GM21717 (cell line): Measurements from ENCODE around the gene RAB3GAP1.
"Not testable (repeated sequence)": the region's sequence is repeated elsewhere in the genome, so short reads cannot be mapped to it uniquely, and the experiment has no call there.

Experiments used
- ATAC-seq: cut with Tn5 transposase; IDR thresholded peaks from one replicate; pipeline ENCODE4 v1.9.1; 2021; ENCODE audit warnings: mild to moderate bottlenecking, moderate library complexity; ENCODE audit not compliant: unreplicated experiment

The RAB3GAP1 gene

DNA sequence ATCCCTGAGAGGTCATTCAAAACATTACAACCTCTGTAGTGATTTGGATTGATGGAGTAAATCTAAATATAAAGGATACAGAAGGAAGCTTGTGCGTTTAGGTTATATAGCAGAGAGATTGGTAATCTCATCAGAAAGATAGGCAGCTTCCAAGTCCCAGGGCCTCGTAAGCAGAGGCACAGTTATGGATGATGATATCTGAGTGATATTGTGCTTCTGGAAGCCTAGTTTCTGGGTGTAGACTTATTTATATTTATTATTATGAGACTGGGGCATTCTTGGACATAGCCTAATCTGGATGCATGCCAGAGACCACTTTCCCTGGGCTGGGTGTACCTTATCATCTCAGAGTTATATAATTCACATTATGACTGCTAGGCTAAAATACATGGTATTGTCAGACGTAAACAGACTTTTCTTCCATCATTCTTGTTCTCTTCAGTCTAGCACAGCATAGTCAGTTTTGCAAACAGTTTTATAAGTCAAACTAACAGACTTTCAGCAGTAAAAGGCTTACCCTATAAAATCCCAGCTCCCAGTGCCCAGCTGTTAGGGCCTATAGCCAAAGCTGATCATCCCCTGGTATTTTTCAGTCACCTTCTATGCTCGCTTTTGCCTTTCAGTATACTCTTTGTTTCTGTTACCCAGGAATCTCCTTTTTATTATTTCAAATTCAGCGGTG is 47.9 kb downstream of the RAB3GAP1 start:
- no peak for ATAC-seq

DNA sequence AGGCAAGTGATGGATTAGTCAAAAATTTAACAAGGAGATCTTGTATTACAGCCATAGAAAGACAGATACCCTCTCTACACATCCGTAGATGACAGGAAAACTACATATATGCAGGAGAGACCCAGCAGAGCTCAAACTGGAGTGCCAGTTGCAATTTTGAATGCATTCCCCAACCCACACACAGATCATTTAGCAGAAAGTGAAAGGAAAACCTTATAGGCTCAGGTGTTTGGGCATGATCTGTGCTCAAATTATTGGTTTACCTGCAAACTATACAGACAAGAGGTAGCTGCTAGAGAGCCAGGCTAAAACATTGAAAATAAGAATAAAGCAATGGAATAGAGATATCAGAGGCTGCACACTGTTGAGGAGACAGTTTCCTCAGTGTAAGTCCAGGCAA is 51.8 kb downstream of the RAB3GAP1 start:
- ATAC-seq = no peak

DNA sequence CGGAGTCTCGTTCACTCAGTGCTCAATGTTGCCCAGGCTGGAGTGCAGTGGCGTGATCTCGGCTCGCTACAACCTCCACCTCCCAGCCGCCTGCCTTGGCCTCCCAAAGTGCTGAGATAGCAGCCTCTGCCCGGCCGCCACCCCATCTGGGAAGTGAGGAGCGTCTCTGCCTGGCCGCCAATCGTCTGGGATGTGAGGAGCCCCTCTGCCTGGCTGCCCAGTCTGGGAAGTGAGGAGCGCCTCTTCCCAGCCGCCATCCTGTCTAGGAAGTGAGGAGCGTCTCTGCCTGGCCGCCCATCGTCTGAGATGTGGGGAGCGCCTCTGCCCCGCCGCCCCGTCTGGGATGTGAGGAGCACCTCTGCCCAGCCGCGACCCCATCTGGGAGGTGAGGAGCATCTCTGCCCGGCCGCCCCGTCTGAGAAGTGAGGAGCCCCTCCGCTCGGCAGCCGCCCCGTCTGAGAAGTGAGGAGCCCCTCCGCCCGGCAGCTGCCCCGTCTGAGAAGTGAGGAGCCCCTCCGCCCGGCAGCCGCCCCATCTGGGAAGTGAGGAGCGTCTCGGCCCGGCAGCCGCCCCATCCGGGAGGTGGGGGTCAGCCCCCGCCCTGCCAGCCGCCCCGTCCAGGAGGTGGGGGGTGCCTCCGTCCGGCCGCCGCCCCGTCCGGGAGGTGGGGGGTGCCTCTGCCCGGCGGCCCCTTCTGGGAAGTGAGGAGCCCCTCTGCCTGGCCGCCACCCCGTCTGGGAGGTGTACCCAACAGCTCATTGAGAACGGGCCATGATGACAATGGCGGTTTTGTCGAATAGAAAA is 53.6 kb downstream of the RAB3GAP1 start:
- ATAC-seq = not testable (repeated sequence)

DNA sequence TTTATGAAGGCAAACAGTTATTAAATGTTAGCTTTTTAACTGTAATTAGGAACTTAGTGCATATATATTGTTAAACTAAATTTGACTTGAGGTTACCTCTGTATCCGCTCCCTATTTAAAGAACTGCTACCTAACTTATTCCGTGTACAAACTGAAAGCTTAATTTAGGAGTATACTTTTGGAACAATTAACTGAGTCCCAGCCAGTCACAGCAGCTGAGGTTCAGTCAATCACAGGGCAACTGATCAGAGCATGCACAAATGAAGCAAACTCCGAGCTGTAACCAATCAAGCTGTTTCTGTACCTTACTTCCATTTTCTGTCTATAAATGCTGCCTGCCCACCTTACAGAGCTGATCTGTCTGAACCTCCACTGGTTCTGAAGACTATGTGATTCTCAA is 61.2 kb downstream of the RAB3GAP1 start:
- ATAC-seq = no peak

DNA sequence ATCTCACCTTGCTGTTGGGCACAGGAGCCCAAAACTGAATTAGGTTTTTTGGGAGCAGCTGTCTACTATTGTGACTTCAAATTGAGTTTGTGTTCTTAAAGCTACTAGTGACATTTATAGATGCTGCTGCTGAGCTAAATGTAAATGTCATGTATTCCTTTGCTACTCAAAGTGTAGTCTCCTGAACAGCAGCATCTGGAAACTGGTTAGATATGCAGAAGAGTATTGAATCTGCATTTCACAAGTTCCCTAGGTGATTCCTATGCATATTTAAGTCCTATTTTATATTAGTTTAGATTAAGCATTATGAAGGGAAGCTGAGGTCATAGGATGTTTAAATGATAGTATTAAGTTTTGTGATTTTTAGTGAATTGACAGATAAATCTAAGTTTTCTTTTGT is 67.5 kb downstream of the RAB3GAP1 start:
- no peak for ATAC-seq

DNA sequence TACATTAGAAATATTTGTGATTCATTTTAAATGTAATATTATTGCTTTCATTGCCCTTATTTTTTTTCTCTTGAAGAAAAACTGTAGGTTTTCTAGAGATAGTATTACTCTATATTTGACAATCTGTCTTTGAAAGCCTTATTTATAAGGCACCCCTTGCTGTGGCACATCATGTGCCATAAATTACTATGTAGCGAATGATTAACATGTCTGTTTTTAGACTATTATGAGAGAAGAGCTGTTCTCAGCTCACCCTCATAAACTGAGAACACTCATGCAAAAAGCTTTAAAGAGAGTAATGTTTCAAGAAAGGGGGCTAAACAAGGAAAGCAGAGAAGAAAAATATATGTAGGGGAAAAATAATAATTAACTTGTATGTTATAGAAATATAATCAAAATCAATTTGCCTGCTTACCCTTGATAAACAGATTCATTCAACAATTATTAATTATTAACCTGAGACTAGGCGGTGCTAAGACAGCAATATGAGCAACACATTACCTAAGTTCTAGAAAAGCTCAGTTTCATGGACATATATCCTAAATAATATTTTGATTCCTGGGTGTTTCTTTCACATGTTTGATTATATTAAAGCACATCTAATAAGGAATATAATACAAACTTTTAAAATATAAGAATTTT is 69.0 kb downstream of the RAB3GAP1 start:
- no peak for ATAC-seq

DNA sequence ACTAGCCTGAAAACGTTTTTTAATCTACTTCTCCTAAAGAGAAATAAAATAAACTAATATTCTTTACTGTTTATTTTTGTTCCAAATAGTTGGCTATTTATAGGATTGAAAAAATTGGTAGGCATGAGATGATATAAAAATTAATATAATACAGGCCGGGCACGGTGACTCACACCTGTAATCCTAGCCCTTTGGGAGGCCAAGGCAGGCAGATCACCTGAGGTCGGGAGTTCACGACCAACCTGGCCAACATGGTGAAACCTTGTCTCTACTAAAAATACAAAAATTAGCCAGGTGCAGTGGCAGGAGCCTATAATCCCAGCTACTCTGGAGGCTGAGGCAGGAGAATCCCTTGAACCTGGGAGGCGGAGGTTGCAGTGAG is 69.6 kb downstream of the RAB3GAP1 start:
- ATAC-seq = not testable (repeated sequence)

DNA sequence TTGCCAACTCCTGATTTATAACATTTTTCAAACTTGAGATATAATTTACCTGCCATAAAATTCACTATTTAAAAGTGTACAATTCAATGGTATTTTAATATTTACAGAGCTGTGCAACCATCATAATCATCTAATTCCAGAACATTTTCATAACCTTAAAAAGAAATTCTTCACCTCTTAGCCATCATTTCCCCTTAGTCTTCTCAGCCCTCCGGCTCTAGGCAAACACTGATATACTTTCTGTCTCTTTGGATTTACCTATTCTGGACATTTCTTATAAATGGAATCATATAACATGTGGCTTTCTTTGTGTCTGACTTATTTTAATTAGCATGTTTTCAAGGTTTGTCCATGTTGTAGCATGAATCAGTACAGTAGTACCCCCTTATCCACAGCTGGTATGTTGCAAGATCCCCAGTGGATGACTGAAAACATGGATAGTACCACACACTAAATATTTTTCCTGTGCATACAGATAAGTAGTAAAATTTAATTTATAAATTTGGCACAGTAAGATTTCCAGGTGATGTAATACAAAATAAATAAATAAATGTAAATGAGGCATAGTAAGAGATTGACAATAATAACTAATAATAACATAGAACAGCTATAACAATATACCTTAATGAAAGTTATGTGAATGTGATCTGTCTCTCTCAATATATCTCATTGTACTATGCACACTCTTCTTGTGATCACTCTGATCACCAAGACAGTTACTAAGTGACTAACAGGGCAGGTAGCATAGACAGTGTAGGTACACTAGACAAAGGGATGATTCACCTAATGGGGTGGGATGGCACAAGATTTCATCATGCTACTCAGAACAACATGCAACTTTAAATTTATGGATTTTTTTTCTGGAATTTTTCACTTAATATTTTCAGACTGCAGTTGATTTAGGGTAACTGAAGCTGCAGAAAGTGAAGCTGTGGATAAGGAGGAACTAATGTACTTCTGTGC is 73.1 kb downstream of the RAB3GAP1 start:
- ATAC-seq = no peak

DNA sequence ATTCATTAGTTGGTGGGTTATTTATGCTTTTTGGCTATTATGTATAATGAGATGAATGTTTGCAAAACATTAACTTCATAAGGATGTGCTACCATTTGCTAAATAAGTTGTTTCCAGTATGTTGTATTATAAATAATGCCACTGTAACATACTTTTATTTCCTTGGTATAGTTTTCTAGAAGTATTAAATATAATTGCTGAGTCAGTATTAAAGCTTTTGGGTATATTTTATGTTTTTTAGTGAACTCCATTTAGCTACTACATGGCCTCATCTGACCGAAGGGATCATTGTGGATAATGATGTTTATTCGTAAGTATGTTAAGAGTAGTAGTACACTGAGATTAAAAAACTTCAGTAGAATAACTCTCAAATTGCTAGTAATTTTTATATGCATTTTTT is 73.8 kb downstream of the RAB3GAP1 start:
- ATAC-seq = no peak

DNA sequence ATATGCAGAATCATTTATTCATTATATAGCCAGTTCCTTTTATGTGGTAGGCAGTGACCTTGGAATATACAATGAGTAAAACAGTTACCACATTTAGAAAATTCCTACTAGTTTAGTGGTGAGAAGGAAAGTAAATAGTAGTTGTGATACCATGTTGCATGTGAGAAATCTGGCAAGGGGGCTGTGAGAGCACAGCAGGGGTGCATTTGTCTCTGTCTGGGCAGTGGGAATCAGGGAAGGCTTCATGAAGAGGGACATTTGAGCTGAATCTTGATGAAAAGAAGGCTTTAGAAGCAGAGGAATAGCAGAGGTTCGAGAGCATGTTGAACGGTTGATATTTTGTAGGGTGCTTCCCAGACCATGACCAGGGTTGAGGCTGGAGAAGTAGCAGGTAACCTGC is 78.7 kb downstream of the RAB3GAP1 start:
- no peak for ATAC-seq

DNA sequence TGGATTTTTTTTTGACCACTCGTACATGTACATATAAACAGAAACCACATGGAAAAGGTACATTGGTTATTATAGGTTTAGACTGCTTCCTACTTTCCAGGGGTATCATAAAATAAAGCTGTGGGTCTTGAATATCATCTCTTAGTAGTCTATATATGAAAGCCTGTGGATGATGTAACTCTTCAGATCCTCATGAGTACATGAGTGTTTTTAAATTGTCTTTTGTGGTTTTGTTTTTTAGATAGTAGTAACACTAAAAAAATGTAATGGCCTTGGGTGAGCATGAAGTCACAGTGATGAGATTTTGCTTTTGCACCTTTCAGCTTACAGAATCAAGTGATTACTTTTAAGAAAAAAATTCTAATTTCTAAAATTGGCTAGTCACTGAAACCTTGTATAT is 80.2 kb downstream of the RAB3GAP1 start:
- ATAC-seq = no peak

DNA sequence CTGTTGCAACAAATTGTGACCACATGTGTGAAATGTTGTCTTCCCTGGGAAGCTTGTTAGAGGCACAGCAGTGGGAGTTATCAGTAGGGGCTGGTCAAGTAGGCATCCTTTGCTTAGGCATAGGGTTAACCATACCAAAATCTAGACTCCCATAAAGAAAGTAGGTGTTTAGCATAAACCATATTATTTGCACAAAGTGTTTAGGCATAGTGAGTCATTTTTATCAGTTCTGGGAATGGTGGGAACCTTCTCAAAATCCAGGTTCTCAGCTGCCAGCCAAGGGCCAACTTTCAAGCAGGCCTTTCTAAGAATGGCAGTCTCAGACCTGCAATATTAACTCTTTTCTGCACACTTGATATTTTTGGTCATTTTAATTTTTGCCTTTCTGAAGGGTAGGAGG is 88.5 kb downstream of the RAB3GAP1 start:
- no peak for ATAC-seq

DNA sequence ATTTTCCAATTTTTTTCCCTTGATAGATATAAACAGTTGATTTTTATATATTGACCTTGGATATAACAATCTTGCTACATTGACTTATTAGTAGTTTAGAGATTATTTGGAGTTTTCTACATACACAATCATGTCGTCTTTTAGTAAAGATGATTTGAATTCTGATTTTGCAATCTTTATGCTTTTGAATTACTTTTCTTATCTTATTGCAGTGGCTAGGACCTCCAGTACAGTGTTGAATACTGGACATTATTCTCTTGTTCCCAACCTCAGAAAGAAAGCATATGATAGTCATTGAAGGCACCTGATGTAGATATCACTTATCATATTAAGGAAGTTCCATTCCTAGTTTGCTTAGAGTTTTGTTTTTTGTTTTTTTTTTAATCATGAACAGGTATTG is 90.2 kb downstream of the RAB3GAP1 start:
- ATAC-seq = no peak

DNA sequence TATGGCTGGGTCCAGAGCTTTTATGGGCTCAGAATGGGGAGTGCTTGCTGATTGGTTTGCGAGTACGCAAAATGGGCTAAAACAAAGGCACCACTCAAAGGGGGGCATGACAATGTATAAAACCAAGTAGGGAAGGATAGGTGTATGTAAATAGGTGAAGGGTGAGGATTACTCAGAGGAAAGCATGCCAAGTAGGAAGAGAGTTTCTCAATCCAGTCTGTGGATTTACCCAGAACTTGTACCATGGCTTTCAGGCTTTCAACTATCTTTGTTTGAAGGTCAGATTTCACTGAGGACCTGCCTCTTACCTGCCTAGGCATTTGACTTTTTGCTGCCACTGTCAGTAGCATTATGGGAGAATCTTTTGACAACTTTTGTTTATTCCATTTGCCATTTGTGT is 92.3 kb downstream of the RAB3GAP1 start:
- no peak for ATAC-seq

DNA sequence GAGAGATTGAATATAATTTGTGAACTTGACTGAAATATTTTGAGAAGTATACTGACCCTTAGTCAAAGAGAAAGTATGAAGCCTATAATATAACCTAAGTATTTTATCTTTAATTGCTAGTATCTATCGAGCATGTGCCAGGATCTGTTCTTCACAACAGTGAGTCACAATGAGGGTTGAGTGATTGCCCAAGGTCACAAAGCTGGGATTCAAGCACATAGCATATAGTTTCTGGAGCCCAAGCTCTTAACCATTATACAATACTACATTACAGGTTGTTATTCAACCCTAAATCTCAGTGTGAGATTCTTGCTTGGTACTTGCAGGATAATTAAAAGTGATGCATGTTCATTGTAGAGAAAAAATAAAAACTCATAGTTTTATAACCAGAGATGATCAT is 97.2 kb downstream of the RAB3GAP1 start:
- no peak for ATAC-seq

DNA sequence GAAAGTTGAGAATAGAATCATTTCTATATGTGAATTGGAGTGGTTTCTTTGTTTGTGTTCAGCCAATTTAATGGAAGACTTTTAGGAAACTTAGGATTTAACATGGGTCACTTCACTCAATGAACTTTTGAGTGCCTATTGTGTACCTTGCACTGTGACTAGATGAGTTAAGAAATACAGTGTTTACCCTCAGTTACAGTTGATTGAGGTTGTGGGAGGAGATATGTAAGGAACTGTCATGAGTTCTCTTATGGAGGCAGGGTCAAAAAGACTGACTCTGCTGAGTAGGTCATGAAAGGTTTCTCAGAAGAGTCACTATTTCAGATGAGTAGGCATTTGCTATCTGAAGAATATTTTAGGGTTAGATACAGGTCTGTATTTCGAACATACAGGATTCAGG is 98.6 kb downstream of the RAB3GAP1 start:
- ATAC-seq = no peak

DNA sequence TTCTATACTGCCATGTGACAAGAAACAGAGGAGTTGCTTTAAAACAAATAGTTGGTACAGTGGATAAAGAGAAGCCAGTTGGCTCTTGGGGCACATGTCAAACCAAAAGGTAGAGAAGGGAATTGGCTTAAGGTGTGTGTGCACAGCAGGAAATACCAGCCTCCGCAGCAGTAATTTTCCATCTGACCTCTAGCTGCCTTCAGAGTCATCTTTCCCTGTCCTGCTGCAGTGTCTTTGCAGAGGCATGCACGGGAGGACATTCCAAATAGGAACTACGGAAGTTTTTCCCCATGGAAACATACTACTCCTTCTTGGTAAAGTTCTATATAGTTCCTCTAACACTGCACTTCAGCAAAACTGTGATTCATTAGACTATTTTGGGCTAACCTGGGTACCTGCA is 99.5 kb downstream of the RAB3GAP1 start:
- no peak for ATAC-seq

DNA sequence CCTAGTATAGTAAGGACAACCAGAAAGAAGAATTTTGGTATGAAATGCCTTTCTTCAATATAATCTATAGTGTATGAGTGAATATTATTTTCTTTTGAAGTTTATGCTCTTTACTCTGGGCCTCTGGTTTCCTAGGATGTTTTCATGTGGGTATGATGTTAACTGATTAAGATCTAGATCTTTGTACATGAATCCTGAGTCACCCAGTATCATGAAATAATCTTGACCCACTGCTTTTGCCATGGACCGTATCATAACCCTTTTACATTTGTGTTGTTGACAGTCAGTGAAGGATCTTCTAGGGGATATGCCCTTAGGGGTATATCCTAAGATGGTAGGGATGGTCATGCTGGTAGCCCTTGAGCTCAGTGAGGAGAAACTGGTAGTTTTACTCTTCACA is 100.3 kb downstream of the RAB3GAP1 start:
- no peak for ATAC-seq

DNA sequence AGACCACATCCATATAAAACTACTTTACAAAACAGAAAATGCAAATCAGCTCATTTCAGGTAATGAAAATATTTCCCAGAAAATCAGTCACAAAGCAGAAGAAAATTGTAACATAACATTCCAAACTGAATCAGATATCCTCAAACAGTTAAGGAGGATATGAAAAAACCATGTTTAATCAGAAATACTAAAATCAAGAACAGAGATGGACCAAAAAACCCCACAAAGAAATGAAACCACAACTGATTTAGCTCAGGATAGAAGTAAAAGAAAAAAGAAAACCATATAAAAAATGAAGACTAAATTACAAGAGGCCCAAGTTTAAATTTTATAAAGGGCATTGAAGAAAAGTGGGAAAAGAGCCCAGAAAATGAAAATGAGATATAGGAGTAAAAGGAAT is 102.9 kb downstream of the RAB3GAP1 start:
- ATAC-seq = no peak

DNA sequence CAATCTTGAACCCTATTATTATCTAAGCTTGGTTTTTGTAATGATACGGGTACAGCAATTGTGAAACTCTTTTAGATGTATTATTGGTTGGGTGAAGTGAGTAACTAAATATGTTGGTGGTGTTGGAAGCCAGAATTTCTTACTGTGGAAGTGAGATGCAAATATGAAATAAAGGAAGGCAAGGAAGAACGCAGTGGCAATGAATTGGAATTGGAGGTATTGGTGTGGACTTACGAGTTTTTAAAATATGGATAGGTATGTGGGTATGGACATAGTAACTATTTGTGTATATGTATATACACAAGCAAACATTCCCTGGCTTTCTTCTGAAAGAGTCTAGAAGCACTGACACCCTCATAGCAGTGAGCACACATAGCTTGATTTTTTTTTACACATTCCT is 105.8 kb downstream of the RAB3GAP1 start:
- ATAC-seq = no peak

DNA sequence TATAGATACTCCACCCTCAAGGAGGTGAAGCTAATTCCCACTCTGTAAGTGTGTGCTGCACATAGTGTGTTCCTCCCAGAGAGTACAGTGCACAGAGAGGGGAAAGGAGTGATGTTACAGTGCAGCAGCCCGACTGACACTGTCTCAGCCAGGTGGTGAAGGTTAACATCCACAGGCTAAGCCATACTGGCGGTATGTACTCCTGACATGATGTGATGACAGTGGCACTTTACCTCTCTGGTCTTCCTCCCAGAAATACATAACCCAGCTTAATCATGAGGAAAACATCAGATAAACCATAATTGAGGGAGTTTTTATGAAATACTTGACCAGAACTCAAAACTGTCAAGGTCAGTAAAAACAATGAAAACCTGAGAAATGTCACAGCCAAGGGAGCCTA is 107.1 kb downstream of the RAB3GAP1 start:
- ATAC-seq = no peak
